ENCODE data around the gene MVB12B. TPM values are rescaled to one million over a fixed set of nuclear protein-coding genes. Genes with fewer than 3 reads are reported as not detected.

Gene MVB12B
- polyA plus RNA-seq, 1 donor from 2014 or later = 39.5 TPM

- TF ChIP-seq CTCF (IDR thresholded peaks at IDR 0.05; ENCODE audit: poor library complexity, severe bottlenecking) (no peak), SMC3 (conservative IDR thresholded peaks at IDR 0.05; ENCODE audit: poor library complexity) (no peak), TAF1 (IDR thresholded peaks at IDR 0.05; ENCODE audit: low read depth) (no peak)
These were observed 175.0 kb downstream of the MVB12B start (continued) for GRCh38 chr9:126501383-126502331.

- Histone ChIP-seq H4K20me1 (ENCODE audit: insufficient read depth) (peaks cover 4% of the 10 kb centered on the region), H3K27ac (ENCODE audit: low read length) (no peak overlapping the region), H3K9me2 (ENCODE audit: insufficient read depth, low read length) (no peaks in the 10 kb centered on the region), H3F3A (ENCODE audit: insufficient read depth, low read length, poor library complexity, severe bottlenecking) (no peaks in the 10 kb centered on the region), H2AFZ (ENCODE audit: low read depth, low read length) (no peak overlapping the region), H3K9me3 (ENCODE audit: low read length) (no peaks in the 10 kb centered on the region), H3K36me3 (ENCODE audit: insufficient read depth, low read length) (no peaks in the 10 kb centered on the region), H3K4me2 (ENCODE audit: low read length) (no peak overlapping the region), H3K27me3 (ENCODE audit: insufficient read depth, low read depth, low read length) (peaks cover 14% of the 10 kb centered on the region), H3K4me3 (ENCODE audit: low read length) (no peak overlapping the region), H3K9ac (ENCODE audit: low read length) (no peak overlapping the region), H3K79me2 (replicated peaks; ENCODE audit: insufficient read depth, low read length) (no peaks in the 10 kb centered on the region)
- no peak for TF ChIP-seq POLR2AphosphoS5 (IDR thresholded peaks at IDR 0.05)
- TF ChIP-seq REST (IDR thresholded peaks at IDR 0.05; ENCODE audit: borderline replicate concordance) = no peak
- TF ChIP-seq SMC3 (conservative IDR thresholded peaks at IDR 0.05; ENCODE audit: poor library complexity) = no peak
These were observed 176.0 kb downstream of the MVB12B start for GRCh38 chr9:126502417-126503332.

- no peaks in the 10 kb centered on the region for H3K36me3 ChIP-seq (ENCODE audit: insufficient read depth, low read length)
- H3K27ac ChIP-seq (ENCODE audit: low read length) = no peak overlapping the region
- H3K4me3 ChIP-seq (ENCODE audit: low read length) = no peak overlapping the region
- H3K79me2 ChIP-seq (replicated peaks; ENCODE audit: insufficient read depth, low read length) = no peaks in the 10 kb centered on the region
- H3K27me3 ChIP-seq (ENCODE audit: insufficient read depth, low read depth, low read length) = peaks cover 14% of the 10 kb centered on the region
- no peak overlapping the region for H2AFZ ChIP-seq (ENCODE audit: low read depth, low read length)
- H3F3A ChIP-seq (ENCODE audit: insufficient read depth, low read length, poor library complexity, severe bottlenecking) = no peaks in the 10 kb centered on the region
- H3K9me3 ChIP-seq (ENCODE audit: low read length) = no peaks in the 10 kb centered on the region
- H3K9ac ChIP-seq (ENCODE audit: low read length) = no peak overlapping the region
- H3K4me2 ChIP-seq (ENCODE audit: low read length) = no peak overlapping the region
- no peaks in the 10 kb centered on the region for H3K9me2 ChIP-seq (ENCODE audit: insufficient read depth, low read length)
- H4K20me1 ChIP-seq (ENCODE audit: insufficient read depth) = peaks cover 4% of the 10 kb centered on the region
- TF ChIP-seq CTCF (IDR thresholded peaks at IDR 0.05; ENCODE audit: poor library complexity, severe bottlenecking) = no peak
- no peak for TF ChIP-seq SMC3 (conservative IDR thresholded peaks at IDR 0.05; ENCODE audit: poor library complexity)
- no peak for TF ChIP-seq REST (IDR thresholded peaks at IDR 0.05; ENCODE audit: borderline replicate concordance)
- no peak for TF ChIP-seq MXI1 (conservative IDR thresholded peaks at IDR 0.05; ENCODE audit: poor library complexity, severe bottlenecking)
These were observed 176.9 kb downstream of the MVB12B start for GRCh38 chr9:126503333-126504085.
